Measurements from ENCODE around the gene ZW10.
A peak's percentile ranks its signal among the peaks of the same experiment; 100 is the strongest.

The ZW10 gene

GRCh38 chr11:113773416-113774173 is at the start of gene ZW10:
Gene ZW10 (minus strand): TSS chr11:113773692. CDS start chr11:113773666, 26 bp downstream.
- Histone ChIP-seq H3K36me3 (peaks cover 30% of the 10 kb centered on the region), H3K4me3 (peak within 1 kb of the TSS; percentile 91), H3K9ac (peak within 1 kb of the TSS; percentile 93), H3K27ac (peak within 1 kb of the TSS; percentile 91), H3K9me3 (no peaks in the 10 kb centered on the region), H3K27me3 (no peaks in the 10 kb centered on the region), H3K4me1 (peaks cover 12% of the 10 kb centered on the region), H3K4me2 (peak within 1 kb of the TSS; percentile 93), H4K20me1 (no peaks in the 10 kb centered on the region; the same call in 1 of the 2 replicates)
- TF ChIP-seq Cebpa-rat (IDR thresholded peaks at IDR 0.05), result no peak

- H3K9ac ChIP-seq, result no peak overlapping the region
- peaks cover 81% of the 10 kb centered on the region for H3K36me3 ChIP-seq
- H3K4me3 ChIP-seq, result no peak overlapping the region
- H3K27me3 ChIP-seq, result no peaks in the 10 kb centered on the region
- no peak for TF ChIP-seq Cebpa-rat (IDR thresholded peaks at IDR 0.05)
- H3K27ac ChIP-seq, result no peak overlapping the region
- H4K20me1 ChIP-seq, result no peaks in the 10 kb centered on the region
- H3K9me3 ChIP-seq, result no peaks in the 10 kb centered on the region
- H3K4me1 ChIP-seq, result no peaks in the 10 kb centered on the region
- H3K4me2 ChIP-seq, result no peak overlapping the region
These were observed 44.9 kb upstream of the ZW10 start for GRCh38 chr11:113818426-113818825.

- no peaks in the 10 kb centered on the region for H3K27me3 ChIP-seq
- no peak overlapping the region for H3K4me2 ChIP-seq
- peaks cover 76% of the 10 kb centered on the region for H3K36me3 ChIP-seq
- H3K4me1 ChIP-seq, result no peaks in the 10 kb centered on the region
- no peak overlapping the region for H3K9ac ChIP-seq
- H4K20me1 ChIP-seq, result no peaks in the 10 kb centered on the region
- no peaks in the 10 kb centered on the region for H3K9me3 ChIP-seq
- H3K27ac ChIP-seq, result no peak overlapping the region
- TF ChIP-seq Cebpa-rat (IDR thresholded peaks at IDR 0.05), result no peak
- H3K4me3 ChIP-seq, result no peak overlapping the region
These were observed 44.1 kb upstream of the ZW10 start for GRCh38 chr11:113817626-113818025.

GRCh38 chr11:113817162-113817561 is 43.7 kb upstream of the ZW10 start:
- H3K4me3 ChIP-seq, result no peak overlapping the region
- no peaks in the 10 kb centered on the region for H4K20me1 ChIP-seq
- H3K9me3 ChIP-seq, result no peaks in the 10 kb centered on the region
- peaks cover 76% of the 10 kb centered on the region for H3K36me3 ChIP-seq
- no peaks in the 10 kb centered on the region for H3K27me3 ChIP-seq
- no peak overlapping the region for H3K9ac ChIP-seq
- no peak overlapping the region for H3K27ac ChIP-seq
- no peak for TF ChIP-seq Cebpa-rat (IDR thresholded peaks at IDR 0.05)
- H3K4me1 ChIP-seq, result no peaks in the 10 kb centered on the region
- no peak overlapping the region for H3K4me2 ChIP-seq

GRCh38 chr11:113814181-113814580 is 40.7 kb upstream of the ZW10 start:
- Histone ChIP-seq H3K4me1 (no peaks in the 10 kb centered on the region), H3K36me3 (peaks cover 73% of the 10 kb centered on the region), H3K27ac (no peak overlapping the region), H3K4me3 (no peak overlapping the region), H3K4me2 (no peak overlapping the region), H4K20me1 (no peaks in the 10 kb centered on the region), H3K9ac (no peak overlapping the region), H3K27me3 (no peaks in the 10 kb centered on the region), H3K9me3 (no peaks in the 10 kb centered on the region)
- no peak for TF ChIP-seq Cebpa-rat (IDR thresholded peaks at IDR 0.05)

GRCh38 chr11:113808931-113809330 is 35.4 kb upstream of the ZW10 start:
- no peaks in the 10 kb centered on the region for H3K9me3 ChIP-seq
- no peak overlapping the region for H3K4me3 ChIP-seq
- H3K27ac ChIP-seq, result no peak overlapping the region
- H3K4me1 ChIP-seq, result no peaks in the 10 kb centered on the region
- H3K9ac ChIP-seq, result no peak overlapping the region
- no peak overlapping the region for H3K4me2 ChIP-seq
- H3K36me3 ChIP-seq, result peaks cover 85% of the 10 kb centered on the region
- H3K27me3 ChIP-seq, result no peaks in the 10 kb centered on the region
- no peaks in the 10 kb centered on the region for H4K20me1 ChIP-seq
- TF ChIP-seq Cebpa-rat (IDR thresholded peaks at IDR 0.05), result no peak

- Histone ChIP-seq H3K4me2 (no peak overlapping the region), H3K27ac (no peak overlapping the region), H3K27me3 (no peaks in the 10 kb centered on the region), H3K9me3 (no peaks in the 10 kb centered on the region), H3K9ac (no peak overlapping the region), H3K36me3 (peaks cover 96% of the 10 kb centered on the region), H3K4me1 (no peaks in the 10 kb centered on the region), H3K4me3 (no peak overlapping the region), H4K20me1 (no peaks in the 10 kb centered on the region)
- TF ChIP-seq Cebpa-rat (IDR thresholded peaks at IDR 0.05), result no peak
These were observed 32.9 kb upstream of the ZW10 start for GRCh38 chr11:113806406-113806805.

- Histone ChIP-seq H3K27ac (no peak overlapping the region), H3K9ac (no peak overlapping the region), H3K4me3 (no peak overlapping the region), H3K9me3 (no peaks in the 10 kb centered on the region), H3K27me3 (no peaks in the 10 kb centered on the region), H3K4me2 (no peak overlapping the region), H4K20me1 (no peaks in the 10 kb centered on the region), H3K4me1 (no peaks in the 10 kb centered on the region), H3K36me3 (peaks cover 96% of the 10 kb centered on the region)
- no peak for TF ChIP-seq Cebpa-rat (IDR thresholded peaks at IDR 0.05)
These were observed 32.1 kb upstream of the ZW10 start for GRCh38 chr11:113805640-113806039.

GRCh38 chr11:113802621-113803020 is 29.1 kb upstream of the ZW10 start:
- no peaks in the 10 kb centered on the region for H3K4me1 ChIP-seq
- H4K20me1 ChIP-seq, result no peaks in the 10 kb centered on the region
- no peak overlapping the region for H3K4me3 ChIP-seq
- no peak overlapping the region for H3K27ac ChIP-seq
- peaks cover 94% of the 10 kb centered on the region for H3K36me3 ChIP-seq
- H3K9ac ChIP-seq, result no peak overlapping the region
- no peak overlapping the region for H3K4me2 ChIP-seq
- no peak for TF ChIP-seq Cebpa-rat (IDR thresholded peaks at IDR 0.05)
- no peaks in the 10 kb centered on the region for H3K9me3 ChIP-seq
- H3K27me3 ChIP-seq, result no peaks in the 10 kb centered on the region

GRCh38 chr11:113796663-113797259 is 23.3 kb upstream of the ZW10 start:
- no peak for TF ChIP-seq Cebpa-rat (IDR thresholded peaks at IDR 0.05)
- Histone ChIP-seq H3K9ac (no peak overlapping the region), H3K9me3 (no peaks in the 10 kb centered on the region), H3K27ac (no peak overlapping the region), H3K4me1 (no peaks in the 10 kb centered on the region), H3K27me3 (no peaks in the 10 kb centered on the region), H4K20me1 (no peaks in the 10 kb centered on the region), H3K4me2 (no peak overlapping the region), H3K36me3 (peaks cover 46% of the 10 kb centered on the region), H3K4me3 (no peak overlapping the region)

All from BLaER1 (cell line).